ENCODE measurements around the gene MYBPC3. TPM values are rescaled to one million over a fixed set of nuclear protein-coding genes. Genes with fewer than 3 reads are reported as not detected.

MYBPC3 gene
- total and polyA plus RNA-seq, 2 donors (not counting 3 experiments of a cell fraction or from before 2014, with no cell fraction given) = not detected

- TF ChIP-seq POLR2A (IDR thresholded peaks at IDR 0.05; ENCODE audit: low read depth, low read length) (no peak), MYC (IDR thresholded peaks at IDR 0.05; ENCODE audit: low read depth, low read length) (no peak), MAX (IDR thresholded peaks at IDR 0.05; ENCODE audit: insufficient read depth, insufficient read length) (no peak)
- H3K9ac ChIP-seq (replicated peaks; ENCODE audit: extremely low read depth, insufficient read depth, low read length) = no peak overlapping the region
- POLR2A ChIA-PET = no interaction called here
- H3K4me1 ChIP-seq (ENCODE audit: control insufficient read depth, extremely low read depth, insufficient read depth, low read length) = no peaks in the 10 kb centered on the region
- no peaks in the 10 kb centered on the region for H3K79me2 ChIP-seq (ENCODE audit: control insufficient read depth, insufficient read depth, low read length)
- no peaks in the 10 kb centered on the region for H4K20me1 ChIP-seq (replicated peaks; ENCODE audit: control insufficient read depth, extremely low read depth, insufficient read depth, low read length)
- no peak overlapping the region for H3K4me2 ChIP-seq (ENCODE audit: insufficient read depth, low read length)
- BruUV-seq (replicated peaks) = no TSS peak
- no peaks in the 10 kb centered on the region for H3K9me3 ChIP-seq (replicated peaks; ENCODE audit: control insufficient read depth, insufficient read depth, low read length)
- CTCF ChIA-PET = no interaction called here
- no peak overlapping the region for H3K4me3 ChIP-seq (replicated peaks in 1 of 3; ENCODE audit: insufficient read depth in 1 of 3, low read depth in 1 of 3, low read length in 3 of 3)
- H3K36me3 ChIP-seq (ENCODE audit: control insufficient read depth in 2 of 2, extremely low read depth in 1 of 2, insufficient read depth in 2 of 2, low read length in 2 of 2) = no peaks in the 10 kb centered on the region
- no peak for DNase-seq (ENCODE audit: low read depth, low spot score)
- H2AFZ ChIP-seq (ENCODE audit: low read depth, low read length) = no peak overlapping the region
- no peaks in the 10 kb centered on the region for H3K27me3 ChIP-seq (ENCODE audit: control insufficient read depth in 2 of 2, insufficient read depth in 2 of 2, low read length in 2 of 2)
- dilution Hi-C loops (cut with MboI; ENCODE audit: extremely low pct_ligation_motif_present, low sequenced_read_pairs) (no loop called here), intact Hi-C loops (cut with micrococcal nuclease) (no loop called here)
- peak; percentile 38 for FAIRE-seq
- H3K27ac ChIP-seq (ENCODE audit: insufficient read depth, low read depth, low read length) = no peak overlapping the region
- no peaks in the 10 kb centered on the region for H3K9me1 ChIP-seq (replicated peaks; ENCODE audit: control insufficient read depth, extremely low read depth, insufficient read depth, low read length)
Observed at GRCh38 chr11:47384498-47384897, 32.0 kb upstream of the MYBPC3 start.

- BruUV-seq (replicated peaks) = no TSS peak
- H3K36me3 ChIP-seq (ENCODE audit: control insufficient read depth in 2 of 2, extremely low read depth in 1 of 2, insufficient read depth in 2 of 2, low read length in 2 of 2) = no peaks in the 10 kb centered on the region
- no peak for DNase-seq (ENCODE audit: low read depth, low spot score)
- dilution Hi-C loops (cut with MboI; ENCODE audit: extremely low pct_ligation_motif_present, low sequenced_read_pairs) = no loop called here
- H3K27ac ChIP-seq (ENCODE audit: insufficient read depth, low read depth, low read length) = no peak overlapping the region
- H3K4me2 ChIP-seq (ENCODE audit: insufficient read depth, low read length) = no peak overlapping the region
- H3K79me2 ChIP-seq (ENCODE audit: control insufficient read depth, insufficient read depth, low read length) = no peaks in the 10 kb centered on the region
- CTCF ChIA-PET = interaction anchor here (2.1 kb wide), 1 partner anchor 9 kb away, joined by 7 read pairs; no protein-coding TSS in a partner anchor
- H3K9me1 ChIP-seq (replicated peaks; ENCODE audit: control insufficient read depth, extremely low read depth, insufficient read depth, low read length) = no peaks in the 10 kb centered on the region
- H3K9ac ChIP-seq (replicated peaks; ENCODE audit: extremely low read depth, insufficient read depth, low read length) = no peak overlapping the region
- no peaks in the 10 kb centered on the region for H3K9me3 ChIP-seq (replicated peaks; ENCODE audit: control insufficient read depth, insufficient read depth, low read length)
- H3K27me3 ChIP-seq (ENCODE audit: control insufficient read depth in 2 of 2, insufficient read depth in 2 of 2, low read length in 2 of 2) = no peaks in the 10 kb centered on the region
- no peak overlapping the region for H2AFZ ChIP-seq (ENCODE audit: low read depth, low read length)
- no peak overlapping the region for H3K4me3 ChIP-seq (replicated peaks in 1 of 3; ENCODE audit: insufficient read depth in 1 of 3, low read depth in 1 of 3, low read length in 3 of 3)
- intact Hi-C loops (cut with micrococcal nuclease) = no loop called here
- no peaks in the 10 kb centered on the region for H4K20me1 ChIP-seq (replicated peaks; ENCODE audit: control insufficient read depth, extremely low read depth, insufficient read depth, low read length)
- FAIRE-seq = no peak
- H3K4me1 ChIP-seq (ENCODE audit: control insufficient read depth, extremely low read depth, insufficient read depth, low read length) = no peaks in the 10 kb centered on the region
- TF ChIP-seq JUN (IDR thresholded peaks at IDR 0.05; ENCODE audit: borderline replicate concordance, insufficient read depth, insufficient read length, low read depth) = no peak
- no peak for TF ChIP-seq FOS (IDR thresholded peaks at IDR 0.05; ENCODE audit: borderline replicate concordance, insufficient read depth, low read length)
- TF ChIP-seq GATA2 (IDR thresholded peaks at IDR 0.05; ENCODE audit: insufficient read depth, insufficient read length, low read depth, low read length) = no peak
- TF ChIP-seq POLR2AphosphoS5 (IDR thresholded peaks at IDR 0.05; ENCODE audit: insufficient read depth, low read depth, low read length) = no peak
- no peak for TF ChIP-seq MAX (IDR thresholded peaks at IDR 0.05; ENCODE audit: insufficient read depth, insufficient read length)
- no peak for TF ChIP-seq MYC (IDR thresholded peaks at IDR 0.05; ENCODE audit: low read depth, low read length)
- TF ChIP-seq POLR2A (IDR thresholded peaks at IDR 0.05; ENCODE audit: low read depth, low read length) = no peak
- TF ChIP-seq EZH2 (IDR thresholded peaks at IDR 0.05; ENCODE audit: borderline replicate concordance, low read depth, low read length, severe bottlenecking) = no peak
- TF ChIP-seq CTCF (IDR thresholded peaks at IDR 0.05; ENCODE audit: extremely low read depth in 1 of 2, insufficient read depth in 1 of 2, low read depth in 1 of 2, low read length in 2 of 2) = no peak
- POLR2A ChIA-PET = no interaction called here
Observed at GRCh38 chr11:47383071-47383470, 30.6 kb upstream of the MYBPC3 start.

Measured in endothelial cell of umbilical vein (primary cell).